ENCODE measurements around the gene PELI2.

PELI2 gene

DNA sequence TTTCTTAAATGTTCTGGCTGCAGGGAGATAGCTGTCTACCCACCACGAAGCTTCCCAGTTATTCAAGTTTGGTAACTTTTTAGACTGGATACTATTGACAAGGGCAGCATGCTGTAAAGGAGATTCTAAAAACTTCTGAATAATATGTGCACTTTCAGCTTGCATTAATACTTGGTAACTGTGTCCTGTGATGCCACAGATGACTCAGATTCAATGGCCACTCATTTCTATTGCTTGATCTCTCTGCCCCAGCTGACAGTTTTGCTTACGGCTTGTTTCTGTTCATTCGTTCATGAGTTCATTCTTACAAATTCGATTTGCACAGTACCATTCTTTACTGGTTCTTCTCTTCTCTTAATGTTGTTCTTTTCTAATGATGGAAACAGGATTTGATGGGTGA is 142.8 kb downstream of the PELI2 start:
- Histone ChIP-seq H3K27me3 (ENCODE audit: insufficient read depth, low read length) (no peaks in the 10 kb centered on the region), H3F3A (ENCODE audit: insufficient read depth, low read length) (no peaks in the 10 kb centered on the region), H3K79me2 (ENCODE audit: insufficient read depth, low read length) (no peaks in the 10 kb centered on the region), H2AFZ (ENCODE audit: low read length) (no peak overlapping the region), H3K27ac (ENCODE audit: low read depth, low read length, poor library complexity, severe bottlenecking) (no peak overlapping the region), H3K9ac (ENCODE audit: low read length) (no peak overlapping the region), H3K4me1 (ENCODE audit: insufficient read depth, low read length, severe bottlenecking) (no peaks in the 10 kb centered on the region), H3K4me2 (ENCODE audit: low read length) (no peak overlapping the region), H3K36me3 (ENCODE audit: insufficient read depth, low read length) (no peaks in the 10 kb centered on the region; the same call in 1 of the 2 replicates), H4K20me1 (ENCODE audit: insufficient read depth, low read length) (no peaks in the 10 kb centered on the region), H3K9me2 (ENCODE audit: low read depth, low read length) (no peaks in the 10 kb centered on the region), H3K9me3 (ENCODE audit: low read length) (no peaks in the 10 kb centered on the region), H3K4me3 (ENCODE audit: low read depth, low read length, poor library complexity, severe bottlenecking) (no peak overlapping the region)
- TF ChIP-seq, protein P1, sequence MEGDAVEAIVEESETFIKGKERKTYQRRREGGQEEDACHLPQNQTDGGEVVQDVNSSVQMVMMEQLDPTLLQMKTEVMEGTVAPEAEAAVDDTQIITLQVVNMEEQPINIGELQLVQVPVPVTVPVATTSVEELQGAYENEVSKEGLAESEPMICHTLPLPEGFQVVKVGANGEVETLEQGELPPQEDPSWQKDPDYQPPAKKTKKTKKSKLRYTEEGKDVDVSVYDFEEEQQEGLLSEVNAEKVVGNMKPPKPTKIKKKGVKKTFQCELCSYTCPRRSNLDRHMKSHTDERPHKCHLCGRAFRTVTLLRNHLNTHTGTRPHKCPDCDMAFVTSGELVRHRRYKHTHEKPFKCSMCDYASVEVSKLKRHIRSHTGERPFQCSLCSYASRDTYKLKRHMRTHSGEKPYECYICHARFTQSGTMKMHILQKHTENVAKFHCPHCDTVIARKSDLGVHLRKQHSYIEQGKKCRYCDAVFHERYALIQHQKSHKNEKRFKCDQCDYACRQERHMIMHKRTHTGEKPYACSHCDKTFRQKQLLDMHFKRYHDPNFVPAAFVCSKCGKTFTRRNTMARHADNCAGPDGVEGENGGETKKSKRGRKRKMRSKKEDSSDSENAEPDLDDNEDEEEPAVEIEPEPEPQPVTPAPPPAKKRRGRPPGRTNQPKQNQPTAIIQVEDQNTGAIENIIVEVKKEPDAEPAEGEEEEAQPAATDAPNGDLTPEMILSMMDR (IDR thresholded peaks at IDR 0.05; ENCODE audit: low read length) = no peak
- no peak for TF ChIP-seq EZH2 (IDR thresholded peaks at IDR 0.05; ENCODE audit: borderline replicate concordance, low read length)

DNA sequence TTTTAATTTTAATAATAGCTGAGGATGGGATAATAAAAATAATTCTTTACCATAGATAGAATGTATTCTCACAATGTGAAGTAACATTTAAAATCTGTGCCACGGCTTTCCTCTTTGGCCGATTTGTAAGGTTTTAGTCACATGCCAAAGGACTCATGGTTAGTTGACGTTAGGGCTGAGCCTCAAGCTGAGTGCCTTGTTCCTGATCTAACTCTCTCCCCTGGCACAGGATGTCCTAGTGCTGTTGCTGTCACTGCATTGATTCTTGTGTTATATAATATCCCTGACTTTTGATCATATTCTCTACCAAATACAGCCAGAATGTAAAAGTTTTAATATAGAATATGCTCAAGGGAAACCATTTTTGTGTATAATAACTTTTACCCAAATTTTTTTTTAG is 144.3 kb downstream of the PELI2 start:
- Histone ChIP-seq H3K4me1 (ENCODE audit: insufficient read depth, low read length, severe bottlenecking) (no peaks in the 10 kb centered on the region), H3K79me2 (ENCODE audit: insufficient read depth, low read length) (no peaks in the 10 kb centered on the region), H3K27ac (ENCODE audit: low read depth, low read length, poor library complexity, severe bottlenecking) (no peak overlapping the region), H3K4me2 (ENCODE audit: low read length) (no peak overlapping the region), H3K9me3 (ENCODE audit: low read length) (no peaks in the 10 kb centered on the region), H3K4me3 (ENCODE audit: low read depth, low read length, poor library complexity, severe bottlenecking) (no peak overlapping the region), H3K36me3 (ENCODE audit: insufficient read depth, low read length) (no peaks in the 10 kb centered on the region; the same call in 1 of the 2 replicates), H2AFZ (ENCODE audit: low read length) (no peak overlapping the region), H3K9me2 (ENCODE audit: low read depth, low read length) (no peaks in the 10 kb centered on the region), H3F3A (ENCODE audit: insufficient read depth, low read length) (no peaks in the 10 kb centered on the region), H3K27me3 (ENCODE audit: insufficient read depth, low read length) (no peaks in the 10 kb centered on the region), H4K20me1 (ENCODE audit: insufficient read depth, low read length) (no peaks in the 10 kb centered on the region), H3K9ac (ENCODE audit: low read length) (no peak overlapping the region)
- TF ChIP-seq, protein P1 (IDR thresholded peaks at IDR 0.05; ENCODE audit: low read length) = no peak
- TF ChIP-seq EZH2 (IDR thresholded peaks at IDR 0.05; ENCODE audit: borderline replicate concordance, low read length) = no peak

DNA sequence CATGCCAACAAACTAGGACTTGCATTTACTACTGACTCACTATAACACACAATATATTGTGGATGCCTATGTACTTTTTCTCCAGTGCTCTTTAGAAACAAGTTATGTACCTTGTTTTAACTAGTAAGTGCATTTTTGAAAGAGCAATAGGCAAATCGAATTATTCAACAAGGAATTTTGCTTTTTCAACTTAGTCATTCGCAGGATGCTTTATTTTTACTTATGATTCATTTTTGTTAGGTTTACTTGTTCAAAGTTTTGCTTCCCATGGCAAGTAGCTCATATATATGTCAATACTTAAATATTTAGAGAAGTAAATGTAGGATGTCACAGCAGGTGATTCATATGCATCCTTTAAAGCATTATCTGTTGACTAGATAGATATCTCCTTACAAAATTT is 149.8 kb downstream of the PELI2 start:
- H3K9me3 ChIP-seq (ENCODE audit: low read length) = no peaks in the 10 kb centered on the region

More for the DNA sequence above, 149.8 kb downstream of the PELI2 start:
- no peaks in the 10 kb centered on the region for H4K20me1 ChIP-seq (ENCODE audit: insufficient read depth, low read length)
- H3K27me3 ChIP-seq (ENCODE audit: insufficient read depth, low read length) = no peaks in the 10 kb centered on the region
- H3F3A ChIP-seq (ENCODE audit: insufficient read depth, low read length) = no peaks in the 10 kb centered on the region
- H3K4me1 ChIP-seq (ENCODE audit: insufficient read depth, low read length, severe bottlenecking) = no peaks in the 10 kb centered on the region
- H3K36me3 ChIP-seq (ENCODE audit: insufficient read depth, low read length) = no peaks in the 10 kb centered on the region
- H3K9me2 ChIP-seq (ENCODE audit: low read depth, low read length) = no peaks in the 10 kb centered on the region
- no peak overlapping the region for H2AFZ ChIP-seq (ENCODE audit: low read length)
- H3K4me3 ChIP-seq (ENCODE audit: low read depth, low read length, poor library complexity, severe bottlenecking) = no peak overlapping the region
- no peaks in the 10 kb centered on the region for H3K79me2 ChIP-seq (ENCODE audit: insufficient read depth, low read length)
- TF ChIP-seq EZH2 (IDR thresholded peaks at IDR 0.05; ENCODE audit: borderline replicate concordance, low read length) = no peak
- TF ChIP-seq, protein P1 (IDR thresholded peaks at IDR 0.05; ENCODE audit: low read length) = no peak
- no peak overlapping the region for H3K4me2 ChIP-seq (ENCODE audit: low read length)
- H3K27ac ChIP-seq (ENCODE audit: low read depth, low read length, poor library complexity, severe bottlenecking) = no peak overlapping the region
- H3K9ac ChIP-seq (ENCODE audit: low read length) = no peak overlapping the region

Data from OCI-LY1 (cell line).